GM19468 (cell line): Measurements from ENCODE around the gene ANKRD40CL.
"Not testable (repeated sequence)": the region's sequence is repeated elsewhere in the genome, so short reads cannot be mapped to it uniquely, and the experiment has no call there.

Source experiments
- ATAC-seq: cut with Tn5 transposase; IDR thresholded peaks from one replicate; pipeline ENCODE4 v1.9.1; 2021; ENCODE audit warnings: mild to moderate bottlenecking, moderate library complexity, moderate number of reproducible peaks; ENCODE audit not compliant: unreplicated experiment; ENCODE audit errors: extremely low read depth

ANKRD40CL gene

DNA sequence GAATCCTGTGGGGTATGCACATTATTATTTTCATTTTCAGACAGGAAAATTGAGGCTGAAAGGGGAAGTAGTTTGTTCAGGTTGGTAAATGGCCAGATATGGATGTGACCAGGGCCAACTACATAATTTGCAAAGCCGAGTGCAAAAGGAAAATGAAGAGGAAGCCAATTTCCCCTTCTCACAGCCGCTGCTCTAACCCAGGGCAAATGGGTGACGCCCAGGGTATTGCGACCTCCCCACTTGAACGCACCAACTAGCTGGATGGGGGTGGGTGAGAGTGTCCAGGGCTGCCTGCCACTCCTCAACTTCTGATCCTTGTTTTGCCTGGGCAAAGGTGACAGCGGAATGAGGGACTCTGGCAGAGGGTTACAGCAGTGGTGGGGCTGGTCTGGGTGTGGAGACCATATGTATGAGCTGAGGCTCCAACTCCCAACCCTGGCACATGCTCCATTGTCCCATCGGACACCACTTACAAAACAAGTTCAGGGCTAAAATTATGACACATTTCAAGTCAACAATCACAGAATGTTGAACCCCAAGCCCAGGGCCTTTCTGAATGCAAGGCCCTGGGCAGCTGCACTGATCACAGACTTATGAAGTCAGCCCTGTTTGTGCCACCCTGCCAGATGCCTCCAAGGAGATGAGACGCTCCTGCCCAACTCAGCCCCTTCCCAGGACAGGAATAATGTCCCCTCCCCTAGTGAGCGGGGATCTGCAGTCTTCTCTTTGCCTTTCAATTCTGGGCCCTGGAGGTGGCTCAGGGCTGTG is 1.7 kb downstream of the ANKRD40CL start:
- no peak for ATAC-seq

DNA sequence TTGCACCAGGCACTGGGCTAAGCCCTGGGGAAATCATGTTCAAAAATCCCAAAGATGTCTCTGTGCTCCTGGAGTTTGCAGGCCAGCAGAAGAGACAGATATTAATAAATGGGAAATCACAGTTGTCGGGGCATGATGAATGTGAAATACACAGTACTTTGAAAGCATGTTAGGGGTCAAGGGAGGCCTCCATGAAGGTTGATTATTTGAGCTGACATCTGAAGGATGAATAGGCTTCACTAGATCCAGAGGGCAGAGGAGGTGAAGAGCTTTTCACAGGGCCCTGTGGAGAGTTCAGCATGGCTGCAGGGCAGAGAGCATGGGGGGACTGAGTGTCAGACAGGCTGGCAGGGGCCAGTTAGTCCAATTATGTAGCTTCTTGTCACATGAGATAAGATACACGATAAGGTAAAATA is 2.6 kb downstream of the ANKRD40CL start:
- ATAC-seq = no peak

DNA sequence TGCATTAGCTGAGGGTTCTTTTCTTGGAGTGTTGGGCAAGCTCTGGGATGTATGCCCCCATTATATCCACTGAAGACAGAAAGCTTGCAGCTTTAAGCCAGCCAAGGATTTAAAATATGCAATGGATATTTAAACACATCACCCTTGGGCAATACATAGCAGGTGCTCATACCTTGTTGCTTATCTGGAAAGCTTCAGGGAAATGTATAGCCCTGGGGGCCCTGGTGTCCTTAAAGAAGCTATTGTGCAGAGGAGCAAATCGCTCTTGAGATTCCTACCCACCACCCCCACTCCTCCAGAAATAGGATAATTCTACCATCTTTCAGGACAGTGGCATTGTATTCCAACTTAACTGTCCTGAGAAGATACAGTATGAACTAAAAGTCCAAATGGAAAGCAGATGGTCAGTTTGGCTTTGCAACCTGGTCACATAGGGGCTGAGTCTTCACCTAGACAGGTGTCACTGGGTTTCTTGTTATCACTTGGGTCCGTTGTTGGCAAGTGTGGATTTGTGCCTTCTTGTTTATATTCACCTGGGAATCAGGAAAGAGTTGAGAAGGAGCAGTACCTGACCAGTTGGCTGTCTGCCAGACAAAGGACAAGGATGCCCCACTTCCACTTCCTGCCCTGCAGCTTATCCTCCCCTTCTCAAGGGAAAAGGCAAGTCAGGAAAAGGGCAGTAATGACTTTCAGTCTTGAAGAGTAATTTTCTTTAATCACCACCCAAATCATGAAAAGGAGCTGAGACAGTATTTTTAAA is 3.4 kb downstream of the ANKRD40CL start:
- no peak for ATAC-seq

DNA sequence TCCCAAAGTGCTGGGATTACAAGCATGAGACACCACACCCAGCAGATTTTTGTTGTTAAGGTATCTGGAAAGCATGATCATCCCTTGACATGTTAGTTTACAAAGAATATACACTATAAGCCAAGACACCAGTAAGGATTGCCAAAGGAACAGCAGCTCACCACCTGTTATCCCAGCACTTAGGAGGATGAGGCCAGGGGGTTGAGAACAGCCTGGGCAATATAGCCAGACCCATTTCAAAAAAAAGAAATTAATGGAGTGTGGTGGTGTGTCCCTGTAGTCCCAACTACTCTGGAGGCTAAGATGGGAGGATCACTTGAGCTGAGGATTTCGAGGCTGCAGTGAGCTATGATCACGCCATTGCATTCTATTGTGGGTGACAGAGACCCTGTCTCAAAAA is 5.1 kb downstream of the ANKRD40CL start:
- ATAC-seq = no peak

DNA sequence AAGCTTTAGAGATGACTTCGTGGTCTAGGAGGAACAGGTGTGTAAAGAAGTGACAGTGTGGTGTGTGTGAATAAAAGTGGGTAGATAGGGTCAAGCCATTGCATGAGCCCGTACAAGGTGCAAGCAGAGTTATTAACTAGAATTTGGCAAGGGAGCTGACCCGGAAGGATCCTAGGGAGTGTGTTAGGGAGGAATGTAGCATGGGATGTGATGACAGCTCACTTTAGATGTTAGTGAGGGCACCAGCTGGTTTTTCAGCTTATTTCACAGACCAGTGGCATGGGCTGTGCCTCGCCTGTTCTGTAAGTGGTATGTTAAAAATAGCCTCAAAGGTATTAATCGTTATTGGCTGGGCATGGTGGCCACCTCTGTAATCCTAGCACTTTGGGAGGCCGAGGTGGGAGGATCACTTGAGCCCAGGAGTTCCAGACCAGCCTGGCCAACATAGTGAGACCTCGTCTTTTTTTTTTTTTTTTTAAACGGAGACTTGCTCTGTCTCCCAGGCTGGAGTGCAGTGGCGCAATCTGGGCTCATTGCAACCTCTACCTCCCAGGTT is 8.3 kb downstream of the ANKRD40CL start:
- ATAC-seq = no peak

DNA sequence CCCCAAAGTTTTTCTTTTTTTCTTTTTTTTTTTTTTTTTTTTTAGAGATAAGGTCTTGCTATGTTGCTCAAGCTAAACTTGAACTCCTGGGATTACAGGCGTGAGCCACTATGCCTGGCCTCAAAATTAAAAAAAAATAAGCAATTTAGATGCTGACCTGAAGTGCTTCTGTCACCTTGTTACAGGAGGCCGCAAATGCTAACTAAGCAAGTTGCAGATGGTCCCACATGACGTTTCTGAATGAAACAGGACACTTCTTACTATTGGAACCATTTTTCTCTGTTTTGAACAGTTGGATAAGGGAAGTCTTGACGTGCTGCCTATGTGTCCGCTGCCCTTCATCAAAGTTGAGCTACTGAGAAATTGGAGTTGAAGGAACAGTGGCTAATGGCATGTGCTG is 8.8 kb downstream of the ANKRD40CL start:
- ATAC-seq = no peak

DNA sequence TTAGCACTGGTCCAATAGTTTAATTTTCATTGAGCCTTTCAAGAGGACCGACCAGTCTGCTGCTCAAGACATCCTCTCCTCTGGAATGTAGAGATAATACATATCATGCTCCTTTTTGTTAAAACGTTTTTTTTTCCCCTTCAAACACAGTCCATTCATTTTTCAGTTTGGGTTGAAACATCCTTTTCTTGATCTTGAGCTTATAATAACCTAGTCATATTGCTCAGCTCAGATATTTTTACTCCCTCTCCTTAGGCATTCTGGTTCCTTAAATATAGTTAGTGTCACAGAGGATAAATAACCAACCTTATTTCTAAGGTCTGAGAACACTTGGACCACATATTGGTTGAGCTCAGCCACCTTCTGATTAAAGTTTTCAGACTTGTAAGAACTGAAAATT is 12.8 kb downstream of the ANKRD40CL start:
- ATAC-seq = no peak

DNA sequence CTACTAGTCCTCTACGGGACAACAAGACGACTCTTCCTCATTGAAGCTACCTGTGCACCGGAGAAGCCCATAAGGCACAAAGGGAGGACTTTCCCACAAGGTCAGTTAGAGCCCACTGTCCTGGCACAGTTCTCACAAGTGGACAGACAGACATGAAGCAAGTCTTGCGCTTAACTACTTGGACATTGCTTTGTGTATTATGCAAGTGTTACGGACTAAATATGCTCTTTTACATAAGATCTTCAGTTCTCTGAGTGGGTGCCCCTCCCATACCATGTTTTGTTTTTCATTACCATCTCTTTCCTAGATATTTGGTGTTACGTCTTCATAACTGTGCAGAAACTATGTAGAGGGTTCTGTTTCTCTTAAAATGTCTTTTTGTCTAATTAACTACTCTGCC is 18.1 kb downstream of the ANKRD40CL start:
- no peak for ATAC-seq

DNA sequence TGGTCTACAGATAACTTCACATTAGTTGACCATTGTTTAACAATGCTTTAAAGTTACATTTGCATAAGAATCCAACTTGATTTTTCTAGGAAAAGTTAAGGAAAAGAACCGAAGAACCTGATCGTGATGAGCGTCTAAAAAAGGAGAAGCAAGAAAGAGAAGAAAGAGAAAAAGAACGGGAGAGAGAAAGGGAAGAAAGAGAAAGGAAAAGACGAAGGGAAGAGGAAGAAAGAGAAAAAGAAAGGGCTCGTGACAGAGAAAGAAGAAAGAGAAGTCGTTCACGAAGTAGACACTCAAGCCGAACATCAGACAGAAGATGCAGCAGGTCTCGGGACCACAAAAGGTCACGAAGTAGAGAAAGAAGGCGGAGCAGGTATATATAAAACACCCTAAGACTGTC is 21.7 kb downstream of the ANKRD40CL start:
- ATAC-seq = no peak

DNA sequence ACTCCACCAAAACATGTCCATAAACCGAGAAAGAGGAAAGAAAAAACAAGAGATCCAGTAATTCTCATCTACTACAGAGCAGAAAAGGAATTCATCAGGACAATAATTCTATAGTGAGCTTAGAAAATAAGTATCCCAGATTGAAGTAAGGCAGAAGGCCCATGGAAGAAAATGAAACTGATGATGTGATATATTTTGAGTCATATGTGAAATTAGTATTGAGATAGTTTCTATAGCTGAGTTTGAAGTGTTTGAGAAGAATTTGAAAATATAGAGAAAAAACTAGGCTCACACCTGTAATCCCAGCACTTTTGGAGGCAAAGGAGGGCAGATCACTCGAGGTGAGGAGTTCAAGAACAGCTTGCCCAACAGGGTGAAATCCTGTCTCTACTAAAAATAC is 28.2 kb downstream of the ANKRD40CL start:
- no peak for ATAC-seq

DNA sequence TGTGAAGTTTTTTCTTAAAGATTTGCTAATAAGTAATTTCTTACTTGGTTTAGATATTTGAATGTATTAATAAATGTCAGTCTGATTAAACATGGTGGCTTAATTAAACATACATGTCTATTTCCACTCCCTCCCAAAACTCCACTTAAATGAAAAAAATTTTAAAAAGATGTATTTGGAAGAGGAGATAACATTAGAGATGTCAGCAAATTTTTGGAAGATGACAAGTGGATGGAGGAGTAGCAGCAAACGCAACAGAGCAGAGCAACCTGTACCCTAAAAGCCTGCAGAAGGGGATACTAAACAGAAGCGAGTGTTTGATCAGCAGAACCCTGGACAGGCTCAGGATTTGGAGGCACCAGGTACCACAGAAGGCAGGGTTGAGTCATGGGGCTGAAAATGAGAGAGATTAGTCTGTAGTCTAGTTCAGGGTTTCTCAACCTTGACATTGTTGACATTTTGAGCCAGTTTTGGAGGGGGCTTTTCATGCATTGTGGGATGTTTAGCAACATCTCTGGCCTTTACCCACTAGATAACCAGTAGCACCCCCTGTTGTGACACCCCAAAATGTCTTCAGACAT is 30.1 kb downstream of the ANKRD40CL start:
- ATAC-seq = no peak

DNA sequence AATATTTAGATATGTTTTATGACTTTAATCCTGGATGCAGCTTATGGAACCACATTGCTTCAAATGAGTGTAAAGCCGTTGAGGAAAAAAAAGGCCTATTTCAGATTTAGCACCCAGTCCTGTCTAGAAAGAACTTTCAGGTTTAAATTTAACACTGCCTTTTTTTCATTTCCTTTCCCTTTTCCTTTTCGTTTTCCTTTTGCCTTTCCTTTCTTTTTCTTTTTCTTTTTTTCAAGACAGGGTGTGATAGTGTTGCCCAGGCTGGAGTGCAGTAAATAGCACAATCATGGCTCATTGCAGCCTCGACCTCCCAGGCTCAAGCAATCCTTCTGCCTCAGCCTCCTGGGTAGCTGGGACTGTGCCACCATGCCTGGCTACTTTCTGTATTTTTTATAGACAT is 32.0 kb downstream of the ANKRD40CL start:
- no peak for ATAC-seq

DNA sequence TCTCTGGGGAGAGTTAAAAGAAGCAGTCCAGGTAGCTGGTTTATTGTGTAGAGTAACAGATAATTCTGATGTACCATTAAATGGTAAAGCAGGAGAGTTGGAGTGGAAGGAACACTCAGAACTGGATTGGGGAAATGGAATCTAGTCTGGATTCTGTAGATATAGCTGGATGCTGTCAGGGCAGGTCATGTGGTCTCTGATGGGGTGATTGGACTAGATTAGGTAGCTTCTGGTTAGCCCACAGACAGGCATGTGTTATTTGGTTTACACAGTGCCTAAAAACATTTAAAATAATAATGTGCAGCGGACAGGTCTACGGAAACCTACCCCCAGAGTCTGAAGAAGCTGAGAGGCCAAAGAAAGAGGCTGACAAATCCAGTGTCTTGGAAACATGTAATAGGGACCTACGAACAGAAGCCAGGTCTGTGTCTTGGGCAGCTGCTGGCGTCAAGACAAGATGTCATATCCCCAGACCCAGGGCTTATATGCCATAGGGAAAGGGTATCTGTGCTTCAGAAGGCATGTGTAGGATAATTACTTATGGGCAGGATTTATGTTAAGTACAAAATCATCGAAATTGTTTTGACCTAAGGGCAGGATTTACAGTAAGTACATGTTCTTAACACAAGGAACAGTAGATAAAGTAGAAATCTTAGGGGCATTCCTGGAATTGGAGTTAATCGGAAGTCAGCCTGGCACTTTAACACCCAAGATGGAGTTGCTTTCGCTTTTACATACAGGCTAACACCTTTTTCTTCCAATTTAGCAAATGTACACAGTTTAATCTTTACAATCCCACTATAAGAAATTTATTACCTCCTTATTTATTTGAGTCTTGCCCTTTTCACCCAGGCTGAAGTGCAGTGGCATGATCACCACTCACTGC is 35.5 kb downstream of the ANKRD40CL start:
- ATAC-seq = no peak

DNA sequence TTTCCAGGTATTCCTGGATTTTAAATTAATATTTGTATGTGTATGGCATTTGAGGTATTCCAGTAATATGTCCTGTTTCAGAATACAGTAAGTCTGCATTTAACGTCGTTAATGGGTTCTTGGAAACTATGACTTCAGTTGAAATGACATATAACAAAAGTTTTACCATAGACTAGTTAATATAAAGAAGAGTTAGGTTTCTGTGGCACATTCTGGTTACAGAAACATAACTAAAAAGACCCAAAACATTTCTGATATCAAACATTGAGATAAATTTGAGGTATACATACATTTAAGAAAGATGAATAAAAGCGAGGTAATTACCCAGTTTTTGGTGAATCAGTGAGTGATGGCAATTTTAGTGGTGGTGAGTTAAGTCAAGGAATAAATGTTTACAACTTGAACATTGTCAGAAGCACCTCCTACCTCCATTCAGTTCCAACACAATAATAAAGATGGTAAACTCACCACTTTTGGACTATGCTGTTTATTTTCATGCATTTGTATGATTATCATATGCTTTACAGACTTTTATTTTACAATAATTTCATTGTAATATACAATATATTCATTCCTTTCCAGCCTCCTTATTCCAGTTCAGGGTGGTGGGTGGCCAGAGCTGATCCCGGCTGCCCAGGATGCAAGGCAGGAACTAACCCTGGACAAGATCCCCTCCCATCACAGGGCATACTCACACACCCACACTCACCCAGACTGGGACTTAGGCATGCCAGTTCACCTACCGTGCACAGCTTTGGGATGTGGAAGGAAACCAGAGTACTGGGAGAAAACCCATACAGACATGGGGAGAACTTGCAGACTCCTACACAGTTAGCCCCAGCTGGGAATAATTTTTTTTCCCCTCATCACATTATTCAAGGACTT is 38.2 kb downstream of the ANKRD40CL start:
- ATAC-seq = no peak

DNA sequence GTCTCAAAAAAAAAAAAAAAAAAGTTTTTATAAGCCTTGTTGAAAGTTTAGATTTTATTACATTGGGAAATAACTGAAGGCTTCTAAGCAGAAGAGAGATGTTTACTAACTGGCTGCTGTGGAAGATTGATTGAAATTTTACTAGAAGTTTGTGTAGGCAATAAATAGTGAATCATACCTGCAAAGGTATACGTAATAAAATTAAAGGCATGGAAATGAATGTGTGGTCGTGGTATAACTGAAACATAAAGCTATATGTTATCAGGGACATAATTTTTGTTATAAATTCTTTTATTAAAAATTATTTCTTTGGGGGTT is 39.2 kb downstream of the ANKRD40CL start:
- ATAC-seq = no peak

DNA sequence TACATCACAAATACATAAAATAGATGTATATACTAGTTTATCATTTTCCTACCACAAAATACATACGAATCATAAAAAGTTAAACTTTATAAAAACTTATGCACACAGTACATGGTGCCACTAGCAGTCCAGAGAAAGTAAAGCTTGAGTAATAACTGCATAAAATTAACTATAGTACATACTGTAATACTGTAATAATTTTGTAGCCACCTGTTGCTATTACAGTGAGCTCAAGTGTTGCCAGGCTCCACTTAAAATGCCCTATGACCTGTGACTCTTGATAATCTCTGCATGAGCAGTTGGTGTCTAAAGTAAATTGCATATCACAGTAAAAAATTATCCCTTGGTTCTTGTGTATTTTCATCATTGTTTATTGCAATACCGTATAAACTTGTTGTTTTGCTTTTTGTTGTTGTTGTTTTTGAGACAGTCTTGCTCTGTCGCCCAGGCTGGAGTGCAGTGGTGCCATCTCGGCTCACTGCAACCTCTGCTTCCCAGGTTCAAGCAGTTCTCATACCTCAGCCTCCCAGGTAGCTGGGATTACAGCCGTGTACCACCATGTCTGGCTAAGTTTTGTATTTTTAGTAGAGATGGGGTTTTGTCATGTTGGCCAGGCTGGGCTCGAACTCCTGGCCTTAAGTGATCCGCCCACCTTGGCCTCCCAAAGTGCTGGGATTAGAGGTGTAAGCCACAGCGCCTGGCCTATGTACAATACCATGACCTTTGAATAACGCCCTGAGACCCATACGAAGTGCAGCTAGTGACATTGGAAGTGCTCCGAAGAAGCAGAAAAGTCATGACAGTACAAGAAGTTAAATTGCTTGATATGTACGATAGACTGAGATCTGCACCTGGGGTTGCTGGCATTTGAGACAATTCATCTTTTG is 41.3 kb downstream of the ANKRD40CL start:
- no peak for ATAC-seq

DNA sequence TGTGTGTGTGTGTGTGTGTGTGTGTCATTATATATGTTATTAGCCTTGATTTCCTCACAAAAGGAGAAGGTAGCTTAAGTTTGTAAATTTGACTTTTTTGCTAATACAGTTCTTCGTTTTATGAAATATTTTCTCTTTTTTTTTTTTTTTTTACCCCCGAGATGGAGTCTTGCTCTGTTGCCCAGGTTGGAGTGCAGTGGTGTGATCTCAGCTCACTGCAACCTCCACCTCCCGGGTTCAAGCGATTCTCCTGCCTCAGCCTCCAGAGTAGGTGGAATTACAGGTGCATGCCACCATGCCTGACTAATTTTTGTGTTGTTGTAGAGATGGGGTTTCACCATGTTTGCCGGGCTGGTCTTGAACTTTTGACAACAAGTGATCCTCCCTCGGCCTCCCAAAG is 42.7 kb downstream of the ANKRD40CL start:
- not testable (repeated sequence) for ATAC-seq

DNA sequence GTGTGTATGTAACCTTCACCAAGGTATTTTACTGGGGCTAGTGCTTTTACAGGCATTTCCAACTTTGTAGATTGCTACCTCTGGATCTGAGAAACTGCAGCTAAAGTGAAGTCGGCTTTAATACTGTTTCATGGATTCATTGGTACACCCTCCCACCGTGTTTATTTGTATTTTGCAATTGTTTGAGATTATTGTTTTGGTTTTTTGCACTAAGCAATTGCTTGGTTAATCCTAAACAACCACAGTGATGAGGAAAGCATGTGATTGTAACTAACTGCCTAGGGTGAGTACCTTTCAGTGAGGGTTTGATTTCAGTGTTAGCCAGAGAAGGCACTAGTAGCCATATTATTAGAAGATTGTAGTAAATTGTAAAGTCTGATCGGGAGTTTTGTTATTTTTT is 44.6 kb downstream of the ANKRD40CL start:
- ATAC-seq = no peak
